ENCODE measurements around the gene HRCT1. TPM values are rescaled to one million over a fixed set of nuclear protein-coding genes. Genes with fewer than 3 reads are reported as not detected.

Gene HRCT1
- total RNA-seq, 1 experiment from 2014 or later: not detected

- H4K20me1 ChIP-seq (ENCODE audit: control insufficient read depth, insufficient read depth, insufficient read length): no peaks in the 10 kb centered on the region
These were observed 22.8 kb downstream of the HRCT1 start for GRCh38 chr9:35928591-35929452.

More at GRCh38 chr9:35928591-35929452, 22.8 kb downstream of the HRCT1 start:
- H3K18ac ChIP-seq (ENCODE audit: insufficient read length, low read depth, low read length): no peak overlapping the region
- no peak overlapping the region for H2BK15ac ChIP-seq (ENCODE audit: low read depth, low read length)
- no peak overlapping the region for H3K9ac ChIP-seq (ENCODE audit: extremely low read depth, insufficient read length, low read length)
- no peak overlapping the region for H3T11ph ChIP-seq (ENCODE audit: low read length)
- Mint-ChIP-seq H3K9me3 (no peaks in the 10 kb centered on the region), H3K27ac (no peak overlapping the region), H3K36me3 (ENCODE audit: insufficient read depth in 1 of 3, low read depth in 3 of 3) (no peaks in the 10 kb centered on the region), H3K4me1 (peaks cover 3 to 4% of the 10 kb centered on the region in 2 experiments), H3K27me3 (ENCODE audit: low read depth) (peaks cover 12% of the 10 kb centered on the region), H3K4me3 (no peak overlapping the region)
- H3K14ac ChIP-seq (ENCODE audit: insufficient read depth, low read length): no peak overlapping the region
- no peak overlapping the region for H4K5ac ChIP-seq (ENCODE audit: insufficient read length, low read depth, low read length)
- no peaks in the 10 kb centered on the region for H3K23me2 ChIP-seq (ENCODE audit: insufficient read length, low read depth, low read length, poor library complexity, severe bottlenecking)
- H3K4me2 ChIP-seq (ENCODE audit: insufficient read depth, insufficient read length, low read length): no peak overlapping the region
- H2AFZ ChIP-seq (ENCODE audit: low read length): no peak overlapping the region
- no peak overlapping the region for H2AK5ac ChIP-seq (ENCODE audit: insufficient read length, low read length)
- H3K79me2 ChIP-seq (ENCODE audit: insufficient read depth, low read length): no peaks in the 10 kb centered on the region
- no peak overlapping the region for H2BK12ac ChIP-seq (ENCODE audit: insufficient read length, low read depth, low read length)
- TF ChIP-seq CTCF (conservative IDR thresholded peaks at IDR 0.05): no peak
- no peaks in the 10 kb centered on the region for H3K4me1 ChIP-seq (ENCODE audit: insufficient read depth, low read length)
- H3K23ac ChIP-seq (ENCODE audit: insufficient read length, low read depth, low read length): no peak overlapping the region
- H3K27ac ChIP-seq (ENCODE audit: insufficient read length, low read depth, low read length): no peak overlapping the region
- no peak overlapping the region for H3K56ac ChIP-seq (ENCODE audit: insufficient read length, low read depth, low read length)
- no peaks in the 10 kb centered on the region for H3K27me3 ChIP-seq (ENCODE audit: insufficient read depth, low read length)
- no peak overlapping the region for H2BK5ac ChIP-seq (ENCODE audit: insufficient read length, low read length)
- H2BK120ac ChIP-seq (ENCODE audit: low read depth, low read length, poor library complexity, severe bottlenecking): no peak overlapping the region
- H4K91ac ChIP-seq (ENCODE audit: insufficient read length, low read depth, low read length): no peak overlapping the region
- H3K4ac ChIP-seq (ENCODE audit: low read depth, low read length): no peak overlapping the region
- no CpG with 5 or more reads among the region's 9 CpGs for WGBS (ENCODE audit: extremely low coverage, insufficient read length, low lambda C conversion rate)
- no peaks in the 10 kb centered on the region for H3K79me1 ChIP-seq (ENCODE audit: insufficient read depth, low read depth, low read length, poor library complexity, severe bottlenecking)
- no peak overlapping the region for H4K8ac ChIP-seq (replicated peaks; ENCODE audit: insufficient read length, low read depth, low read length)
- H2BK20ac ChIP-seq (ENCODE audit: low read depth, low read length, poor library complexity, severe bottlenecking): no peak overlapping the region
- DNase-seq: no peak
- no peaks in the 10 kb centered on the region for H3K9me3 ChIP-seq (ENCODE audit: control insufficient read depth, low read depth, low read length)

Data from H9 (cell line).